ENCODE results near the gene KMT2C.

- TF ChIP-seq PBX3 (CRISPR knock-in tag; IDR thresholded peaks at IDR 0.05) (no peak), PRDM4 (tag by site-specific recombination; IDR thresholded peaks at IDR 0.05) (no peak), ZNF785 (tag by site-specific recombination; IDR thresholded peaks at IDR 0.05) (no peak), SALL2 (tag by site-specific recombination; IDR thresholded peaks at IDR 0.05; ENCODE audit: borderline replicate concordance) (no peak), ATF2 (tag by site-specific recombination; IDR thresholded peaks at IDR 0.05; ENCODE audit: low read depth) (peak; percentile 59; the same call in 1 of the 2 replicates), CTCF (tag by site-specific recombination; IDR thresholded peaks at IDR 0.05) (no peak), ZBTB20 (tag by site-specific recombination; IDR thresholded peaks at IDR 0.05) (no peak), ZNF24 (tag by site-specific recombination; IDR thresholded peaks at IDR 0.05) (no peak), ZNF10 (tag by site-specific recombination; IDR thresholded peaks at IDR 0.05) (no peak), ZNF549 (tag by site-specific recombination; IDR thresholded peaks at IDR 0.05) (no peak), ZNF580 (tag by site-specific recombination; IDR thresholded peaks at IDR 0.05) (no peak), SP2 (tag by site-specific recombination; IDR thresholded peaks at IDR 0.05) (no peak)
Measured at GRCh38 chr7:152106990-152107389, 328.8 kb downstream of the KMT2C start.
